Measurements from ENCODE around the gene IQCB1.
"Not testable (repeated sequence)": the region's sequence is repeated elsewhere in the genome, so short reads cannot be mapped to it uniquely, and the experiment has no call there.

IQCB1 gene

DNA sequence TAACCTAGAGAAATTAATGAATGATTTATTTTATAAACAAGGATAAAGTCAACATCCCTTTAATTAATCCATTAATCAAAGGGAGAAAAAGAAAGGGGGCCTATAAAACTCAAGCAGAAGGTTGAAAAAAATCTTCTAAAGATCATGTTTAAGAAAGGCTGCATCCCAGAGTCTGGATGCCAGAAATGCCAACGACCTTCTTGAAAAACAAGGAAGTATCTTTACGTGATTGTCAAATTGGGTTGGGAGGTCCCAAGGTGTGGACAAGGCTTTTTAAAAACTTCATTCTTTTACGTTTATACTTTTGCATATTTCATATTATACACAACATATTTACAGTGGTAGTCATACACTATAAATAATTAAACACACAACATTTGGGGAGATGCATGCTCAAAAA lies 86.9 kb downstream of the IQCB1 start:
- no peak for DNase-seq (ENCODE audit: low read depth)
- no peak for TF ChIP-seq CTCF (IDR thresholded peaks at IDR 0.05; ENCODE audit: insufficient read depth, low read depth, low read length, missing control alignments)
- H3K4me3 ChIP-seq (ENCODE audit: low read length) = peak overlapping the region; percentile 90

DNA sequence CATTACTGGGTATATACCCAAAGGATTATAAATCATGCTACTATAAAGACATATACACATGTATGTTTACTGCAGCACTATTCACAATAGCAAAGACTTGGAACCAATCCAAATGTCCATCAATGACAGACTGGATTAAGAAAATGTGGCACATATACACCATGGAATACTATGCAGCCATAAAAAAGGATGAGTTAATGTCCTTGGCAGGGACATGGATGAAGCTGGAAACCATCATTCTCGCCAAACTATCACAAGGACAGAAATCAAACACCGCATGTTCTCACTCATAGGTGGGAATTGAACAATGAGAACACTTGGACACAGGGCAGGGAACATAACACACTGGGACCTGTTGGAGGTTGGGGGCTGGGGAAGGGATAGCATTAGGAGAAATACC lies 91.8 kb downstream of the IQCB1 start:
- not testable (repeated sequence) for DNase-seq (ENCODE audit: low read depth)

DNA sequence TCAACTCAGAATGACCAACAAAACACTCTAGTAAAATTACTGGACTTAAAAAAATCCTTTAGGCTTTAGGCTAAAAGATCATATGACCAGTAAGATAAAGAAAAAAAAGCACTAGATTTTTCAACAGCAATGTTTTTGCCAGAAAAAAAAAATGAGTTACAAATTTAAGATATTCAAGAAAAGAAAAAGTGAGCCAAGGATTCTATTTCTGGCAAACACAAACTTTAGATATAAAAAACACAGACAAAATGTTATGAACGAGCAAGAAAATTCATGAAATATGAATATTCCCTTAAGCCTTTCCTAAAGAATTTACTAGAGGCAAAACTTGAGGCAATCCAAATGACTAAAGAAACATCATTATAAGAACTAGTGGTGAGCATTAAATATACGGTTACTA lies 94.0 kb downstream of the IQCB1 start:
- no peak for DNase-seq (ENCODE audit: low read depth)
- H3K4me3 ChIP-seq (ENCODE audit: low read length) = no peak overlapping the region
- TF ChIP-seq CTCF (IDR thresholded peaks at IDR 0.05; ENCODE audit: insufficient read depth, low read depth, low read length, missing control alignments) = no peak

More for the DNA sequence above, 91.8 kb downstream of the IQCB1 start:
- H3K4me3 ChIP-seq (ENCODE audit: low read length) = not testable (repeated sequence)

DNA sequence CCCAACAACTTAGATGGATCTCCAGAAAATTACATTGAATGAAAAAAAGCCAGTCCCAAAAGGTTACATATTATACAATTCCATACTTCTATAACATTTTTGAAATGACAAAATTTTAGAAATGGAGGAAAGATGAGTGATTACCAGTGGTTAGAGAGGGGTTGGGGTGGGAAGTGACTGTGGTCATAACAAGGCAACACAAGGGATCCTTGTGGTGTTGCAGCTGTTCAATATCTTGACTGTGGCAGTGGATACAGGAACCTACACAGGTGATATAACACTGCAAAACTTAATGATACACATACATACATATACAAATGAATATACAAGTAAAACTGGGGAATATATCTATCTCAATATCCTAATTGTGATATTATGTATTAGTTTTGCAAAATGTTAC lies 95.0 kb downstream of the IQCB1 start:
- no peak for TF ChIP-seq CTCF (IDR thresholded peaks at IDR 0.05; ENCODE audit: insufficient read depth, low read depth, low read length, missing control alignments)
- H3K4me3 ChIP-seq (ENCODE audit: low read length) = no peak overlapping the region
- DNase-seq (ENCODE audit: low read depth) = no peak

DNA sequence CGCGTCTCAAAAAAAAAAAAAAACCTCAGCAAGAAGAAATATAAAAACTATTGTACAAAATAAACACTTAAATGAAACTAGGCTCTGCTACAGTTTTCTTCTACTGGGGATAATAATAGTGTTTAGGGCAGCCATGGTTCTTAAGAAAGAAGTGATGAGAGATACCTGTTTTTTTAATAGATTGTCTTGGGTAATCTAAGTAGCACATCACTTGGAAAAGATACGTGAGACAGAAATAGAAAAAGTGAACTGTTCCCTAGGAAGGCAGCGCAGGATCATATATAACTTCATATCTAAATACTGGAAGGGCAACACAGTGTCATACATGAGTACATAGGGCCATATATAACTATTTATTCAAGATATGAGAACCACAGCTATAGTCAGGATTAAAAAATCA lies 97.2 kb downstream of the IQCB1 start:
- H3K4me3 ChIP-seq (ENCODE audit: low read length) = no peak overlapping the region
- no peak for TF ChIP-seq CTCF (IDR thresholded peaks at IDR 0.05; ENCODE audit: insufficient read depth, low read depth, low read length, missing control alignments)
- no peak for DNase-seq (ENCODE audit: low read depth)

DNA sequence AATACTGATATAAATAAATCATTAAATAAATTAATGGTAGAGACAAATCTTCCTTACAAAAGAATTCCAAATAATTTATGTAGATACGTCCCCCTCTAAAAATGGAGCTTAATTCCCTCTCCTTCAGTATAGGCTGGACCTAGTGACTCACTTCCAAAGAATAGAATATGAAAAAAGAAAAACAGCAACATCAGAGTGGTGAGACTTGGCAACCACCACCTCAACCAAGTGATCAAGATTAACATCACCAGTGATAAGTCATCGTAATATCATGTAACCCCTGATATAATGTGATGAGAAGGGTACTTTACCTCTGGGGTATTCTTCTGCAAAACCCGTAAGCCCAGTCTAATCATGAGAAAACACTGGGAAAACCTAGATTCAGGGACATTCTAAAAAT lies 98.7 kb downstream of the IQCB1 start:
- DNase-seq (ENCODE audit: low read depth) = peak; percentile 16
- no peak overlapping the region for H3K4me3 ChIP-seq (ENCODE audit: low read length)
- TF ChIP-seq CTCF (IDR thresholded peaks at IDR 0.05; ENCODE audit: insufficient read depth, low read depth, low read length, missing control alignments) = no peak

- TF ChIP-seq CTCF (IDR thresholded peaks at IDR 0.05; ENCODE audit: insufficient read depth, low read depth, low read length, missing control alignments) = no peak
- H3K4me3 ChIP-seq (ENCODE audit: low read length) = no peak overlapping the region
- DNase-seq (ENCODE audit: low read depth) = peak; percentile 16
Measured at GRCh38 chr3:121735047-121735696, 99.7 kb downstream of the IQCB1 start.

Data from epithelial cell of esophagus (primary cell).